Measurements from ENCODE around the gene ZNF319. TPM values are rescaled to one million over a fixed set of nuclear protein-coding genes. Genes with fewer than 3 reads are reported as not detected.

Gene ZNF319
- total RNA-seq, 1 donor from 2014 or later, result 15.0 TPM

DNA sequence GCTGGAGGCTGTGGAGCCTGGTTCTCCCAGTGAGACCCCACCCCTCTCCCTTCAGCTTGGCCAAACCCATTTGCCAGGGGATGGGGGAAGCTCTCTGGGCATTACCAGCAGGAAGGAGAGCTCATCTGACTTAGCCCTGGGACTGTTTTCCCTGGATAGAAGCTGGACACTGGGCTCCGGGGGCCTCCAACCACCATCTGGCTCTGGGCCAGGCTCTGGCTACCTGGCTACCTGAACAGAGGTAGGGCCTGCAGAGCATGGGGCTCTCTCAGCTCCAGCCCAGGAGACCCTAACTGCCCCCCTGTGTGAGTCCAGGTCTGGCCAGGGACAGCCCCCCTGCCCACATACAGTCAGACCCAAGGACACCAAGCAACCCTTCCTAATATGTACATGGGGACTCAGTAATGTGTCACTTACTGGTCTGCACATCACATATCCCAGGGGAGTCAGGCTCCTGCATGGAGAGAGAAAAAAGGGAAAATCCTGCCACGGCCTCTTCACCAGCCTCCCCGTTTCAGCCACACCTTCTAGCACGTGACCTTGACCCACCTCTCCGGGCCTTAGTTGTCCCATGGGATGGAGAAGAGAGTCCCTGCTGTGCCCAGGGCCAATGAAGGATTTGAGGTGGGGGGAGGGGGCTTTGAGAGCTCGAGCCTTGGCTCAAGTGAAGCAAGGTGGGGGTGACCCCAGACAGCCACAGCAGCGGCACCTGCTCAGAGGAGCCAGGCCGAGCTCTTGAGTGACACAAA, 43.4 kb downstream of the ZNF319 start:
- TF ChIP-seq, protein P1, sequence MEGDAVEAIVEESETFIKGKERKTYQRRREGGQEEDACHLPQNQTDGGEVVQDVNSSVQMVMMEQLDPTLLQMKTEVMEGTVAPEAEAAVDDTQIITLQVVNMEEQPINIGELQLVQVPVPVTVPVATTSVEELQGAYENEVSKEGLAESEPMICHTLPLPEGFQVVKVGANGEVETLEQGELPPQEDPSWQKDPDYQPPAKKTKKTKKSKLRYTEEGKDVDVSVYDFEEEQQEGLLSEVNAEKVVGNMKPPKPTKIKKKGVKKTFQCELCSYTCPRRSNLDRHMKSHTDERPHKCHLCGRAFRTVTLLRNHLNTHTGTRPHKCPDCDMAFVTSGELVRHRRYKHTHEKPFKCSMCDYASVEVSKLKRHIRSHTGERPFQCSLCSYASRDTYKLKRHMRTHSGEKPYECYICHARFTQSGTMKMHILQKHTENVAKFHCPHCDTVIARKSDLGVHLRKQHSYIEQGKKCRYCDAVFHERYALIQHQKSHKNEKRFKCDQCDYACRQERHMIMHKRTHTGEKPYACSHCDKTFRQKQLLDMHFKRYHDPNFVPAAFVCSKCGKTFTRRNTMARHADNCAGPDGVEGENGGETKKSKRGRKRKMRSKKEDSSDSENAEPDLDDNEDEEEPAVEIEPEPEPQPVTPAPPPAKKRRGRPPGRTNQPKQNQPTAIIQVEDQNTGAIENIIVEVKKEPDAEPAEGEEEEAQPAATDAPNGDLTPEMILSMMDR (IDR thresholded peaks at IDR 0.05; ENCODE audit: unreplicated experiment), result no peak
- no peak overlapping the region for H3K4me3 Mint-ChIP-seq
- peaks cover 20% of the 10 kb centered on the region for H3K4me1 Mint-ChIP-seq
- H3K9me3 Mint-ChIP-seq, result no peaks in the 10 kb centered on the region
- no peaks in the 10 kb centered on the region for H3K27me3 Mint-ChIP-seq (ENCODE audit: low read depth)
- H3K27ac Mint-ChIP-seq, result no peak overlapping the region
- H3K36me3 Mint-ChIP-seq, result no peaks in the 10 kb centered on the region
- DNase-seq (ENCODE audit: low spot score in 2 of 2, unreplicated experiment in 2 of 2), result no peak

DNA sequence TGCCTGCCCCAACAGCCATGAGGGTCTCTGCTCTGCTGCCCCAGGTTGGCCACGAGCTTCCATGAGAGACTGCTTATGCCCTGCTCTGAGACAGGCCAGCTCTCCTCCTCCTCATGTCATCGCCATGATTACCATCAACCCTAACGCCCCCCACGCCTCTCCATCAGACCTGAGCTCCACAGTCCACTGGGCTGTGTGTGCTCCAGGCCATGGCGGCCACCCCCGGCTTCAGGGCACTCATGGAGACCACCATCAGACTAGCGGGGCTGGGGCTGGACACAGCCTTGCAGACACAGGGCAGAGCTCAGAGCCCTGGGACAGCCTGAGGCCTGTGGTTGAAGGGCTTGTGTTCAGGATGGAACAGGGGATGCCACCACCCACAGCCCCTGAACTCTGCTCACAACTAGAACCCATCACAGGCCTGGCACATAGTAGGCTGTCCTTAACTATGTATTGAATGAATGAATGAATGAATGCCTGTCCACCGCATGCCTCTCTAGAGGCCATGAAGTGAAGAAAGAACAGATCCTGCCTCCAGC, 44.1 kb downstream of the ZNF319 start:
- Mint-ChIP-seq H3K4me1 (peaks cover 20% of the 10 kb centered on the region), H3K36me3 (no peaks in the 10 kb centered on the region), H3K4me3 (no peak overlapping the region), H3K27me3 (ENCODE audit: low read depth) (no peaks in the 10 kb centered on the region), H3K27ac (no peak overlapping the region), H3K9me3 (no peaks in the 10 kb centered on the region)
- no peak for DNase-seq (ENCODE audit: low spot score in 2 of 2, unreplicated experiment in 2 of 2)
- TF ChIP-seq, protein P1 (IDR thresholded peaks at IDR 0.05; ENCODE audit: unreplicated experiment), result no peak

GRCh38 chr16:57955572-57956188, 44.8 kb downstream of the ZNF319 start:
- Mint-ChIP-seq H3K27ac (no peak overlapping the region), H3K9me3 (no peaks in the 10 kb centered on the region), H3K4me1 (peaks cover 20% of the 10 kb centered on the region), H3K36me3 (no peaks in the 10 kb centered on the region), H3K27me3 (ENCODE audit: low read depth) (no peaks in the 10 kb centered on the region), H3K4me3 (no peak overlapping the region)
- TF ChIP-seq, protein P1 (IDR thresholded peaks at IDR 0.05; ENCODE audit: unreplicated experiment), result no peak
- no peak for DNase-seq (ENCODE audit: low spot score in 2 of 2, unreplicated experiment in 2 of 2)

DNA sequence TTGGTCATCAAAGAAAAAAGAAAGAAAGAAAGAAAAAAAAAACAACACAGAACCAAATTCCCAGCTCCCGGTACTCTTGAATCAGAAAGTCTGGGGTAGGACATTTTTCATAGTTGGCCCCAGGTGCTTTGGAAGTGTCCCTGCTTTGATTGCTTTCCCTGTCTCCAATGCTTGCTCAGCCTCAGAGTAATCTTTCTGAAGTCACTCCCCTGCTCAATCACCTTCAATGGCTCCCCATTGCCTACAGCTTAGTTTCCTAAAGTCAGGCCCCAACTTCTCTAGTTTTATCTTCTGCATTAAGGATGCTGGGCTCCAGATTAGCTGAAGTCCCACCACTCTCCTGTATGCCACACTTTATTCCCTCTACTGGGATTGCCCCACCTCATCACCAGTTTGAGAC, 46.6 kb downstream of the ZNF319 start:
- Mint-ChIP-seq H3K36me3 (no peaks in the 10 kb centered on the region), H3K4me3 (no peak overlapping the region), H3K9me3 (no peaks in the 10 kb centered on the region), H3K27me3 (ENCODE audit: low read depth) (no peaks in the 10 kb centered on the region), H3K4me1 (peaks cover 11% of the 10 kb centered on the region), H3K27ac (no peak overlapping the region)
- no peak for DNase-seq (ENCODE audit: low spot score in 2 of 2, unreplicated experiment in 2 of 2)
- TF ChIP-seq, protein P1 (IDR thresholded peaks at IDR 0.05; ENCODE audit: unreplicated experiment), result no peak

DNA sequence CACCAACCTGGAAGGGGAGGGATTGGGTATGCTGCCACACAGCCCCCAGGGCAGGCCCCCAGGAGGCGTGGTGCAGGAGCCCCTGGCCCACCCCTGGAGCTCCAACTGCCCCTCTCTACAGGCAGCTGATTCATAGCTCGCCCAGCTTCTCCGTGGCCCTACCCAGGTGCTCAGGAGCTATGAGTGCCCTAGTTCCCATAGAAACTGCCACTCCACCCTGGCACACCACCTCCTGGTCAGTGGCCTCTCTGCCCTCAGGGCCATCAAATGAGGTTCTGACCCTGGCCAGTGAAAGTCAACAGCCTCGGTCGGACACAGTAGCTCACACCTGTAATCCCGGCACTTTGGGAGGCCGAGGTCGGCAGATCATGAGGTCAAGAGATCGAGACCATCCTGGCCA, 47.6 kb downstream of the ZNF319 start:
- H3K4me3 Mint-ChIP-seq, result no peak overlapping the region
- peaks cover 4% of the 10 kb centered on the region for H3K4me1 Mint-ChIP-seq
- no peaks in the 10 kb centered on the region for H3K9me3 Mint-ChIP-seq
- TF ChIP-seq, protein P1 (IDR thresholded peaks at IDR 0.05; ENCODE audit: unreplicated experiment), result no peak
- no peak for DNase-seq (ENCODE audit: low spot score in 2 of 2, unreplicated experiment in 2 of 2)
- H3K27ac Mint-ChIP-seq, result no peak overlapping the region
- H3K36me3 Mint-ChIP-seq, result no peaks in the 10 kb centered on the region
- H3K27me3 Mint-ChIP-seq (ENCODE audit: low read depth), result no peaks in the 10 kb centered on the region
